Measurements from ENCODE around the gene MMP11. TPM values are rescaled to one million over a fixed set of nuclear protein-coding genes. Genes with fewer than 3 reads are reported as not detected.
A peak's percentile ranks its signal among the peaks of the same experiment; 100 is the strongest.

The MMP11 gene
- total RNA-seq, 1 donor from 2014 or later, result 12.2 TPM

- H3K4me2 ChIP-seq (ENCODE audit: low read length), result no peak overlapping the region
- Mint-ChIP-seq H3K36me3 (ENCODE audit: low read depth, unreplicated experiment) (peaks cover 21% of the 10 kb centered on the region), H3K27me3 (ENCODE audit: low read depth, unreplicated experiment) (no peaks in the 10 kb centered on the region), H3K4me1 (ENCODE audit: low read depth, unreplicated experiment) (peaks cover 14% of the 10 kb centered on the region), H3K27ac (ENCODE audit: unreplicated experiment) (peak overlapping the region; percentile 69), H3K9me3 (ENCODE audit: unreplicated experiment) (no peaks in the 10 kb centered on the region), H3K4me3 (ENCODE audit: unreplicated experiment) (no peak overlapping the region)
- FAIRE-seq (no peak), DNase-seq (ENCODE audit: low read depth) (no peak)
- H3K27ac ChIP-seq (ENCODE audit: low read depth, low read length), result no peak overlapping the region
- H3K79me2 ChIP-seq (ENCODE audit: insufficient read depth, low read length), result peaks cover 23% of the 10 kb centered on the region
- H3K27me3 ChIP-seq (ENCODE audit: insufficient read depth, low read length), result no peaks in the 10 kb centered on the region
- H3K4me1 ChIP-seq (ENCODE audit: insufficient read depth, low read length), result peaks cover 2% of the 10 kb centered on the region
- no peak overlapping the region for H2AFZ ChIP-seq (ENCODE audit: low read depth, low read length)
- H3K4me3 ChIP-seq (ENCODE audit: insufficient read depth, low read depth, low read length), result no peak overlapping the region
- no peak overlapping the region for H3K9ac ChIP-seq (ENCODE audit: low read length)
- no peak for TF ChIP-seq EZH2 (IDR thresholded peaks at IDR 0.05; ENCODE audit: insufficient read depth, low read length)
- TF ChIP-seq, protein P1, sequence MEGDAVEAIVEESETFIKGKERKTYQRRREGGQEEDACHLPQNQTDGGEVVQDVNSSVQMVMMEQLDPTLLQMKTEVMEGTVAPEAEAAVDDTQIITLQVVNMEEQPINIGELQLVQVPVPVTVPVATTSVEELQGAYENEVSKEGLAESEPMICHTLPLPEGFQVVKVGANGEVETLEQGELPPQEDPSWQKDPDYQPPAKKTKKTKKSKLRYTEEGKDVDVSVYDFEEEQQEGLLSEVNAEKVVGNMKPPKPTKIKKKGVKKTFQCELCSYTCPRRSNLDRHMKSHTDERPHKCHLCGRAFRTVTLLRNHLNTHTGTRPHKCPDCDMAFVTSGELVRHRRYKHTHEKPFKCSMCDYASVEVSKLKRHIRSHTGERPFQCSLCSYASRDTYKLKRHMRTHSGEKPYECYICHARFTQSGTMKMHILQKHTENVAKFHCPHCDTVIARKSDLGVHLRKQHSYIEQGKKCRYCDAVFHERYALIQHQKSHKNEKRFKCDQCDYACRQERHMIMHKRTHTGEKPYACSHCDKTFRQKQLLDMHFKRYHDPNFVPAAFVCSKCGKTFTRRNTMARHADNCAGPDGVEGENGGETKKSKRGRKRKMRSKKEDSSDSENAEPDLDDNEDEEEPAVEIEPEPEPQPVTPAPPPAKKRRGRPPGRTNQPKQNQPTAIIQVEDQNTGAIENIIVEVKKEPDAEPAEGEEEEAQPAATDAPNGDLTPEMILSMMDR (IDR thresholded peaks at IDR 0.05; ENCODE audit: insufficient read depth, low read depth, low read length), result no peak
- H3K36me3 ChIP-seq (ENCODE audit: insufficient read depth, low read length), result peaks cover 9% of the 10 kb centered on the region
- peaks cover 46% of the 10 kb centered on the region for H4K20me1 ChIP-seq (ENCODE audit: insufficient read depth, low read length)
- no peaks in the 10 kb centered on the region for H3K9me3 ChIP-seq (ENCODE audit: insufficient read depth, low read depth, low read length)
These were observed 56.4 kb downstream of the MMP11 start for GRCh38 chr22:23828800-23829680.

DNA sequence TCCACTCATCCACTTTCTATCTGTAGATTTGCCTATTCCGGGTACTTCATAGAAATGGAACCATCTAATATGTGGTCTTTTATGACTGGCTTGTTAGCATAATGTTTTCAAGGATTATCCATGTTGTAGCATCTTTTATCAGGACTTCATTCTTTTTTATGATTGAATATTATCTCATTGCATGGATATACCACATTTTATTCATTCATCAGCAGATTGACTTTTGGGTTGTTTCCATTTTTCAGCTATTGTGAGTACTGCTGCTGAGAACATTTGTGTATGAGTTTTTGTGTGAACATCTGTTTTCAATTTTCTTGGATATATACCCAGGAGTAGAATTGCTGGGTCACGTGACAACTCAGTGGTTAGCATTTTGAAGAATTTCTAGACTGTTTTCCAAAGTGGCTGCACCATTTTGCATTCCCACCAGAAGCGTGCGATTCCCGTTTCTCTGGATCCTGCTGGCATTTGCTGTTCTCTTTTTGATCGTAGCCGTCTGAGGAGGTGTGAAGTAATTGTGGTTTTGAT is 57.3 kb downstream of the MMP11 start:
- peak; percentile 97 for FAIRE-seq
- H3K4me1 Mint-ChIP-seq (ENCODE audit: low read depth, unreplicated experiment), result peaks cover 13% of the 10 kb centered on the region
- Histone ChIP-seq H3K79me2 (ENCODE audit: insufficient read depth, low read length) (peaks cover 23% of the 10 kb centered on the region), H3K27ac (ENCODE audit: low read depth, low read length) (no peak overlapping the region), H3K4me2 (ENCODE audit: low read length) (peak overlapping the region; percentile 40), H3K4me1 (ENCODE audit: insufficient read depth, low read length) (peaks cover 2% of the 10 kb centered on the region), H3K27me3 (ENCODE audit: insufficient read depth, low read length) (no peaks in the 10 kb centered on the region), H3K9ac (ENCODE audit: low read length) (no peak overlapping the region), H2AFZ (ENCODE audit: low read depth, low read length) (no peak overlapping the region), H3K36me3 (ENCODE audit: insufficient read depth, low read length) (peaks cover 9% of the 10 kb centered on the region), H3K4me3 (ENCODE audit: insufficient read depth, low read depth, low read length) (no peak overlapping the region), H3K9me3 (ENCODE audit: insufficient read depth, low read depth, low read length) (no peaks in the 10 kb centered on the region), H4K20me1 (ENCODE audit: insufficient read depth, low read length) (peaks cover 50% of the 10 kb centered on the region)
- H3K27ac Mint-ChIP-seq (ENCODE audit: unreplicated experiment), result no peak overlapping the region
- peaks cover 19% of the 10 kb centered on the region for H3K36me3 Mint-ChIP-seq (ENCODE audit: low read depth, unreplicated experiment)
- peak; percentile 80 for DNase-seq (ENCODE audit: low read depth)
- no peaks in the 10 kb centered on the region for H3K9me3 Mint-ChIP-seq (ENCODE audit: unreplicated experiment)
- no peak overlapping the region for H3K4me3 Mint-ChIP-seq (ENCODE audit: unreplicated experiment)
- TF ChIP-seq, protein P1 (IDR thresholded peaks at IDR 0.05; ENCODE audit: insufficient read depth, low read depth, low read length), result no peak
- no peak for TF ChIP-seq EZH2 (IDR thresholded peaks at IDR 0.05; ENCODE audit: insufficient read depth, low read length)
- H3K27me3 Mint-ChIP-seq (ENCODE audit: low read depth, unreplicated experiment), result no peaks in the 10 kb centered on the region

Measured in astrocyte (in vitro differentiated cells and primary cell).